GM12891 (cell line): Measurements from ENCODE around the gene ADGRG2.

Experiments used
- PAX5 ChIP-seq: IDR thresholded peaks from 2 replicates; pipeline ENCODE4 v1.6.1; 2011; ENCODE audit warnings: low read length, moderate library complexity, mild to moderate bottlenecking; ENCODE audit not compliant: insufficient read depth, severe bottlenecking
- POLR2A ChIP-seq: IDR thresholded peaks from 2 replicates; pipeline ENCODE4 v1.6.1; 2011; ENCODE audit warnings: low read depth, low read length, control low read depth
- POLR2AphosphoS5 ChIP-seq: IDR thresholded peaks from 2 replicates; pipeline ENCODE4 v1.6.1; 2011; ENCODE audit warnings: low read depth, low read length, control low read depth
- TAF1 ChIP-seq: IDR thresholded peaks from 2 replicates; pipeline ENCODE4 v1.6.1; 2011; ENCODE audit warnings: low read depth, low read length, control low read depth

GRCh38 chrX:18961686-18962085 lies 160.6 kb downstream of the ADGRG2 start:
- TF ChIP-seq POLR2A (no peak), POLR2AphosphoS5 (no peak), TAF1 (no peak), PAX5 (no peak)
